Stimulated activated CD4-positive, alpha-beta T cell treated with anti-CD3 and anti-CD28 coated beads, Interleukin-15, amount 100 ng/mL, for 1 hour (primary cell): ENCODE measurements around the gene NHP2.
A peak's percentile ranks its signal among the peaks of the same experiment; 100 is the strongest.
"Not testable (repeated sequence)": the region's sequence is repeated elsewhere in the genome, so short reads cannot be mapped to it uniquely, and the experiment has no call there.

Experiments used
- DNase-seq, 2 donors: peaks; one replicate each; pipeline ENCODE4 v3.0.0-alpha.2; 2020; ENCODE audit warnings: low read depth in 1 of 2, low spot score in 1 of 2

Gene NHP2

DNA sequence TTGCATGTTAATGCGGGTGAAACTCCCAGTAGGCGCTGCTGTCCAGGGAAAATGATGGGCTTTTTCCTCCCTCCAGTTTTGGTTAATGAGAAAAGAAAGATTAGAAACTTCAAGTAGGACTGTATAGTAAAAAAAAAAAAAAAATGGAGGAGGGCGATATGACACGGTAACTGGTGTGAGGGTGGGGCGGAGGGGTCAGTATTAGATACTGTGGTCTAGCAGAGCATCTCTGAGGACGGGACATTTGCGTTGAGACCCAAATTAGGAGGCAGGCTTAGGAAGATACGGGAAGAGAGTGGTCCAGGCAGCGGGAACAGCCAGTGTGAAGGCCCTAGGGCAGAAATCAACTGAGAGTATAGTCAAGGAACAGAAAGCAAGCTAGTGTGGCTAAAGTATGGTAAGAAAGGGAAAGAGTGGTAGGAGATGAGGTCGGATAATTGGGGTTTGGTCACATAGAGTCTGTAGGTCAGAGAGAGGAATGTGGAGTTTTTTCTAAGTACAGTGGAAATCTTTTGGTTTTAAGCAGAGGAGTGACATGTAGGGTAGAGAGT, 22.2 kb downstream of the NHP2 start:
- no peak for DNase-seq

DNA sequence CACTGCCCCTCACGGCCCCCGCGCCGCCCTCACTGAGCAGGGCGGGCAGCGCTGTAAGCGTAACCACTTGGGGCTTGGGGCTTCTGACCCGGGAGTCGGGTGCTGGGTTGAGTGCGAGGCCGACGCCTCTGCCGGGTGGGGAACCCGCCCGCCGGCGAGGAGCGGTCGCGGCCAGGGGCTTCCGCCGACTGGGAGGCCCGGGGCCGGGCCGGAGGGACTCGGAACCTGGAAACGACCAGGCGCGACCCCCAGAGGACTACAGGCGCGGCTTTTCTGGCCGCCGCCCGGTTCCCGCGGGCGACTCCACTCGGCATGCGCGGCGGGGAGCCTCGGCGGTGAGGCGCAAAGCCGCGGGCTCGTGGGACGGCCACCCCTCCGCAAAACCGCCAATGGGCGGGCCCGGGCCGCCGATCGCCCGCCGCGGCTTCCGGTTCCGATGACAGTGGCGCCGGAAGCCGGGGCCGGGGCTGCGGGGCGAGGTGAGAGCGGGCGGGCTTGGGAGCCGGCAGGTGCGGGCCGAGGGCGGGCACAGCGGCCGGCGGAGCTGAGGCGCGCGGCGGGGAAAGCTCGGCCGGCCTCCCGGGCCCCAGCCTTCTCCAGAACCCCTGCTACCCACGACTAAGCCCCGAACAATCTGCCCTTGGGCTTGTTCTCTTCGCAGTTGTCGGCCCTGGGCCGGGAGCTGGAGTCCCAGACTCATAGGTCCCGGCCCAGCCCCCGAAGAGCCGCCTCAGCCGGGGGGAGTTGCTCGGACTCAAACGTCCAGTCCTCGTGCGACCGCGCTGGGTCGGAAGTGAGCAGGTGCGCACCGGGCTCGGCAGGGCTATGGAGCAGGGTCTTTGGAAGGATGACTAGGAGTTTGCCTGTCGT, 22.9 kb downstream of the NHP2 start, which contains the start of gene RMND5B:
RMND5B (plus strand) TSS at position 439 of the 870 bp plus-strand sequence. CDS start 7,106 bp downstream, outside the sequence.
- peak; percentile 71 to 78 for DNase-seq

DNA sequence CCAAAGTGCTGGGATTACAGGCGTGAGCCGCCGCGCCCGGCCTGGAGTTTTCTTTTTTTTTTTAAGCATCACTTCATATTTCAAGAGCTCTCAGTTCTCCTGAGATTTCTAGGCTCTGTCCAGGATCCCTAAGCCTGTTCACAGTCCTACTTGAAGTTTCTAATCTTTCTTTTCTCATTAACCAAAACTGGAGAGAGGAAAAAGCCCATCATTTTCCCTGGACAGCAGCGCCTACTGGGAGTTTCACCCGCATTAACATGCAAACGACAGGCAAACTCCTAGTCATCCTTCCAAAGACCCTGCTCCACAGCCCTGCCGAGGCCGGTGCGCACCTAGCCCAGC, 23.5 kb downstream of the NHP2 start:
- not testable (repeated sequence) for DNase-seq

DNA sequence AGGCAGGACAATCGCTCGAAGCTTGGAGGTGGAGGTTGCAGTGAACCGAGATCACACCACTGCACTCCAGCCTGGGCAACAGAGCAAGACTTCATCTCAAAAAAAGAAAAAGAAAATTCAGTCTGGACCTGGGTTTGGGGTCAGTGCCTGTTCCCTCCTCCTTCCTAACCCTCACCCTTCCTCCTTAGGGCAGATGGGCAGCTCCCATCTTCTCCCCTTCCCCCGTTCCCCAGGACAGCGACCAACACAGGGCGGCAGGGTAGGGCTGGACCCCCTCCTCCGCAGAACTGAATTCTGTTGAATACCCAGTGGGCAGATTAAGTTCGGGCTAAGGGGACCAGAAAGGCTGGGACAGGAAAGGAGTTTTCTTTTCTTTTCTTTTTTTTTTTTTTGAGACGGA, 24.4 kb downstream of the NHP2 start:
- DNase-seq: no peak

DNA sequence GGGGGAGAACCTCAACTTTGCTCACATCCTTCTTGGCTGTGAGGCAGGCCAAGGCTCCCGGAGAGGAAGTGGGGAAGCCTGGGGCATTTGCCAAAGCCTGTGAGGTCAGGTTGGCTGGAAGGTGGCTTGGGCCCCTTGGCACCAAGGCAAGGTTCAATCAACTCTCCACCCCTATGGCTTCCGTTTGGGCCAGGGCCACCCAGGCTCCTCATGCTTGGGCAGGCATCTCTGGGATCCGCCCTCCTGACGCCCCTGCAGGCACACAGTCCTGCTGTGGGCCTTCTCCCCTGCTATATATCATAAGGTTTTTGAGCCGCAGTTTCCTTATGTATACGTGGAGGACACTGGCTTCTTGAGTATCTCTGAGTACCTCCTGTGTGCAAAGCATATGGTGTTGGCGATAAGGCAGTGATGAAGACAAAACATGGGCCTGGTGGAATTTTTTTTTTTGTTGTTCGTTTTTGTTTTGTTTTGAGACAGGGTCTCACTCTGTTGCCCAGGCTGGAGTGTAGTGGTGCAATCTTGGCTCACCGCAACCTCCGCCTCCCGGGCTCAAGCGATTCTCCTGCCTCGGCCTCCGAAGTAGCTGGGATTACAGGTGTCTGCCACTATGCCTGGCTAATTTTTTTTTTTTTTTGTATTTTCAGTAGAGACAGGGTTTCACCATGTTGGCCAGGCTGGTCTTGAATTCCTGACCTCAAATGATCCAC, 26.2 kb downstream of the NHP2 start:
- DNase-seq: not testable (repeated sequence)

DNA sequence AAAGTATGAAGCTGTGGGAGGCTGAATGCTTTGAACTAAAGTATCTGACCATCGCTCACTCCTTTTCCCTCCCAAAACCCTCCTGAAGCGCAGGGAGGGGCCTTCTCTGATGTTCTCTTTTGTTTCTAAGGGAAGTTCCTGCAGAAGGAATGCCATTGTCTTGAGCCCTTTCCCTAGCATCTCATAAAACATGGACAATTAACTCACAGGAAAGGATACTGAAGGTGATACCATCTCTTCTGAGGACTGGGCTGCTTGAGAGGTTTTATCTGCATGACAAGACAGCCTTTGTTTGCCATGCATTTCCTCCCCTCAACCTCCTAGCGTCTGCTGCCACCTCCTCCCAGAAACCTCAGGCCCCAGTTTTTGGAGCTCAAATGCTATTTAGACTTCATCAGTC, 27.1 kb downstream of the NHP2 start:
- DNase-seq: no peak

DNA sequence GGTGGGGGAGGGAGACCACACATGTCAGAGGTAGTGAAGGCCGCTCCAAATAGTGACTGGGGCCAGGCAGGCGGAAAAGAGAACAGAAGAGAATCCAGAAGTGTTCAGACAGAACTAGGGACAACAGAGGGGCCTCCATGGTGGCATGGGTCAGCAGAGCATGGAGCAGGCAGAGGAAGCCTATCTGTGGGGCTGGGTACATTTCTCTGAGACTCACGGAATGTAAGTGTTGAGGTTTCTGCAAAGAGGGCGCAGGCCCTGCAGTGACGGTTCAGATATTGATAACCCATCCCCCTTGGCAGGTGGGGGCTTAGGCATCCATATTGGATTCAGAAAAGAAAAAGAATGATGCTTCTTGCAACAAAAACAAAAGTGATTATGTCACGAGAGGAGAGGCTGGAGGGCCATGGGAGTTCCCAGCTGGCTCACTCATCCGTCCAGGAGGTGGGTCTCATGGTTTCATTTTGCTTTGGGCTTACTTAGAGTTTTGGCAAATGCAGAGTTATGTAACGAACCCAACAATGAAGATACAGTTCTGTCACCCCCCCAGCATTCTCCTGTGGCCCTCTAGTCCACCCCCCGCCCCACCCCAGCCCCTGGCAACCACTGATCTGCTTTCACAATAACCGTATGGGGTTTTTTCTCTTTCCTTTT, 28.3 kb downstream of the NHP2 start:
- DNase-seq: no peak

DNA sequence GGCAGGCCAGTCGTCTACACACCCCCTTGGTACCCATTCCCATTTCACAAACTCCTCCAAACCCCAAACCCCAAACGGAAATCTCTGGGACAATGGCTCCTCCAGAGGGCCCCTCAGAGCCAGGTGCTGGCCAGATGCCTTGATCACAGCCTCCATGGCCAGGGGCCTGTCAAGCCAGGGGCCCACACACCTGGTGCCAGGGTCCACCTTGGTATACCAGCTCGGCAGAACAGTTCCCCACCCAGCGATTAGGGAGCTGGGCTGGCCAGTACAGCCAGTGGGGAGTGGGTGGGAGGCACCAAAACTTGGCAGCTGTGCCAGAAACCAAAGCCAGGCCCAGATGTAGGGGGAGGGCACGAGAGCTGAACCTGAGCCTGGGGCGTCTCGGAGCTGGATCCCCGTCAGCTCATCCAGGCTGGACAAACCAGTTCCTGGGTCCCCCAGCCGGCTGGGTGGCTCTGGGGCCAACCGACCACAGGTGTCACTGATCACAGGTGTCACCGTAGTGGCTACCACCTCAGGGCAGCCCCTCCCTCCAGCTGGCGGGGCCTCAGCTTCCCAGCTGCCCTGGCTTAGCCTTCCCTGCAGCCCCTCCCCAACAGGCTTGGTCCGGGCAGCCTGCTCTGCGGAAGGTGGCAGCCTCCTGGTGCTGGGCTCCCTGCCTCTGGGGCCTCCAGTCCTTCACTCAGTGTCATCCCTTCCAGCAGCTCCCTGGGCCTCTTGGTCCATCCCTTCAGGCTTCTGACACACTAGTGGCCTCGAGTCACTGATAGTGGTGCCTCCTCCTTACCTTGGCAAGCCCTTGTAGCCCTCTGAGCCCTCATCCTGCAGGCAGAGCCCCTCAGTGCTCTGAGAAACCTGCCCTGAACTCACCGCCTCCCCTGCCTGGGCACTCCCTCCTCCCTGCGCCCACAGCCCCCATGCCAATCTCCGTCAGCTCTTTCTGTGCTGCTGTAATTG, 29.4 kb downstream of the NHP2 start:
- DNase-seq: no peak

DNA sequence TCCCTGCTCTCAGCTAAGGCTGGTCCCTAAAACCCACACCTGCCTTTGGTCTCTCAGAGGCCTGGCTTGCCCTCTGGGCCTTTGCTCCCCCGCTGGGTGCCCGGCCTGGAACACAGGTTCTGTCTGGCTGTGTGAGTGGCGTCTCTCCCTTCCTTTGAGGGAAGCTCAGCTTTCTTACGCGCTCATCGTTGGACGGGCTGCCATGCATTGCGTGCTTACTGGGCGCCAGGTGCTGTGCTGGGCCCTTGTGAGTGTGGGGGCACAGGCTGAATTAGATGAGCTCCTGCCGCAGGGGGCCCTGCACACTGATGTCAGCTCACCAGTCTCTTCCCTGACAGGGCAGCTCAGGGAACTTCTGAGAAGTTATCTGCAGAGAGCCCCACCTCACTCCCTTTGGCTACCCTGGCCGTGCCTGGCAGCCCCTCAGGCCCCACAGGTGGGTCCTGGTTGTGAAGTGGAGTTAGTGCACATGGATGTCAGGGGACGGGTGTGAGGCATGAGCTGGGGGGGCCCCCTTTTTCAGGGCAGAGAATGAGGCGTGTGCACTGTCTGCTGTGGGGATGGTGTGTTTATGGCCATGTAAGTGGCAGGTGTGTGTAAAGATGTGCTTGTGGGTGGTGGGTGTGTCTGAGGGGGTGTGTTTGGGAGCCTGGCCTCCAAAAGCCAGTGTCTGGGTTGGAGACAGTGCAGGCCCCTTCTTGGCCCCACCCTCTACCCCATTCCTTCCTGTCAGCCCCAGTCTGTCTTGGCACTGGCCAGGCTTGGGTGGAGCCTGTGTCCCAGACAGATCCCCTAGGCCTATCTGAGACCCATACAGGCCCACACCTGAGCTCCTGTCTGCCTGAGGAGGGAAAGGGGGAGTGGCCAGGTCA, 30.4 kb downstream of the NHP2 start:
- no peak for DNase-seq

DNA sequence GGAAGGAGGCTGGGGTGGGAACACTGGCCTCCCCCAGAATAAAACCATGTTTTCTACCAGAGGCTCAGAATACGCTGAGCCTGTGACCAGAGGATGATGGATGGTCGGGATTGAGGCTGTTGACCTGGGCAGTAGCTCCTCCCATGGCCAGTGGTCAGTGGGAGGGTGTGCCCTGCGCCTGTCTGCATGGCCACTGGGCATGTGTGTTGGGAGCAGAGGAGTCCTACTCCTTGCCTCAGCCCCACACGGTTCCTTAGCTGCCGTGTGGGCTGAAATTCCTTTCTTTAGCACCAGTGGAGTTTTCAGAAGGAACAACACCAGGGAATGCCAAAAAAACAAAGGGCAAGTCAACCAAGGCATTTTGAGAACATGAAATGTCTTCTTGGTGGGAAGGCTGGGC, 31.3 kb downstream of the NHP2 start:
- DNase-seq: no peak

DNA sequence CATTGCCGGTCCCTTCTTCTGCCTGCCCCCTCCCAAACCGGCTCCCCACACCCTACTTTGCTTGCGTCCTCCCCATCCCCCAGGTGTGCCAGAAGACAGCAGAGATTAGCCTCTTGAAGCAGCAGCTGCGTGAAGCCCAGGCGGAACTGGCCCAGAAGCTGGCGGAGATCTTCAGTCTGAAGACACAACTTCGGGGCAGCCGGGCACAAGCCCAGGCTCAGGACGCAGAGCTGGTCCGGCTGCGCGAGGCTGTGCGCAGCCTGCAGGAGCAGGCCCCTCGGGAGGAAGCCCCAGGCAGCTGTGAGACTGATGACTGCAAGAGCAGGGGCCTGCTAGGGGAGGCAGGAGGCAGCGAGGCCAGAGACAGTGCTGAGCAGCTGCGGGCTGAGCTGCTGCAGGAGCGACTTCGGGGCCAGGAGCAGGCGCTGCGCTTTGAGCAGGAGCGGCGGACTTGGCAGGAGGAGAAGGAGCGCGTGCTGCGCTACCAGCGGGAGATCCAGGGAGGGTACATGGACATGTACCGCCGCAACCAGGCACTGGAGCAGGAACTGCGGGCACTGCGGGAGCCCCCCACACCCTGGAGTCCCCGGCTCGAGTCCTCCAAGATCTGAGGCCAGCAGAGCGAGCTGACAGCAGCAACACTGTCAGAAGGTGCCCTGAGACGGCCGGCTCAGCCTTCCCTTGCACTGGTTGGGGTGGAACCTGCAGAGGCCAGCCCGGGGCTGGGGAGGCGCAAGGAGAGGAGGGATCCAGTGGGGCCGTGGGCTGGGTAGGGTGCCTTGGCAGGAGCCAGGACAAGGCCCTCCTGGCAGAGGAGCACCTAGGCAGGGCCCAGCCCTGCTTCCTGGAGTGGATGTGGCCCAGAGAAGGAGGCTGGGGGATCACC, 32.1 kb downstream of the NHP2 start:
- DNase-seq: no peak

DNA sequence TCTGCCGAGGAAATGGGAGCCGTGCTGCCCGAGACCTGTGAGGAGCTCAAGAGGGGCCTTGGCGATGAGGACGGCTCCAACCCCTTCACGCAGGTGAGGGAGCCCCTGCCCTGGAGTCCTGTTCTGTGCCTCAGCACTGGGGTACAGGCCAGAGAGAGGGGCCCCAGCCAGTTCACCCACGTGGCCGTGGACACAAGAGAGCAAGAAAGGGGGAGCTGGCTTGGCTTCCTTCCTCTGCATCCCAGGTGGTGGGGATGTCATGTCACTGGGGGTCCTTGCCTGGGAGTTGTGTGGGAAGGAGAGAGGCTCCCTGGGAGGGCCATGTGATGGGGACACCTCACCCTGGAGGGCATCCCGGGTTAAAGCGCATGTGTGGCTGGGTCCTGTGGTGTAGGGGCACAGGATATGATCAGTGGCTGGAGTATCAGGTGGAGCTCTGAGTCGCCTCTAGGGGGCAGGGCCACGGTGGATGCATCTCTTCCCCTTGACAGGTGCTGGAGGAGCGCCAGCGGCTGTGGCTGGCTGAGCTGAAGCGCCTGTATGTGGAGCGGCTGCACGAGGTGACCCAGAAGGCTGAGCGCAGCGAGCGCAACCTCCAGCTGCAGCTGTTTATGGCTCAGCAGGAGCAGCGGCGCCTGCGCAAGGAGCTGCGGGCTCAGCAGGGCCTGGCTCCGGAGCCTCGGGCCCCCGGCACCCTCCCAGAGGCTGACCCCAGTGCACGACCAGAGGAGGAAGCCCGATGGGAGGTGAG, 32.9 kb downstream of the NHP2 start:
- DNase-seq: peak; percentile 56 to 73

DNA sequence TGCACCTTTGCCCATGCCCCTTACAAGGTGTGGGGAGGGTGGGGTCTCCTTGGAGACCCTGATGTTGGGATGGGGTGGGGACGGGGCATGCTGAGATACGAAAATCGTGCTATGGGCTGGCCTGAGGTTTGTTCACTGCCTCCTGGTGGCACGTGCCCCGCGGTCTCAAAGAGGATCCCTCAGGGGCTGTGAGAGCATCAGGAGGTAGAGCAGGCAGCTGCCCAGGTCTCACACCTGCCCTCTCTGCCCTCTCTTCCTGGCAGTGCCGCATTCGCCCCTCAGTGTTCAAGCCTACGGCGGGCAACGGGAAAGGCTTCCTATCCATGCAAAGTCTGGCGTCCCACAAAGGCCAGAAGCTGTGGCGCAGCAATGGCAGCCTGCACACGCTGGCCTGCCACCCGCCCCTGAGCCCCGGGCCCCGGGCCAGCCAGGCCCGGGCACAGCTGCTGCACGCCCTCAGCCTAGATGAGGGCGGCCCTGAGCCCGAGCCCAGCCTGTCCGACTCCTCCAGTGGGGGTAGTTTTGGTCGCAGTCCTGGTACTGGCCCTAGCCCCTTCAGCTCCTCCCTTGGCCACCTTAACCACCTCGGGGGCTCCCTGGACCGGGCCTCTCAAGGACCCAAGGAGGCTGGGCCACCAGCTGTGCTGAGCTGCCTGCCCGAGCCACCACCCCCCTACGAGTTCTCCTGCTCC, 33.6 kb downstream of the NHP2 start:
- no peak for DNase-seq

DNA sequence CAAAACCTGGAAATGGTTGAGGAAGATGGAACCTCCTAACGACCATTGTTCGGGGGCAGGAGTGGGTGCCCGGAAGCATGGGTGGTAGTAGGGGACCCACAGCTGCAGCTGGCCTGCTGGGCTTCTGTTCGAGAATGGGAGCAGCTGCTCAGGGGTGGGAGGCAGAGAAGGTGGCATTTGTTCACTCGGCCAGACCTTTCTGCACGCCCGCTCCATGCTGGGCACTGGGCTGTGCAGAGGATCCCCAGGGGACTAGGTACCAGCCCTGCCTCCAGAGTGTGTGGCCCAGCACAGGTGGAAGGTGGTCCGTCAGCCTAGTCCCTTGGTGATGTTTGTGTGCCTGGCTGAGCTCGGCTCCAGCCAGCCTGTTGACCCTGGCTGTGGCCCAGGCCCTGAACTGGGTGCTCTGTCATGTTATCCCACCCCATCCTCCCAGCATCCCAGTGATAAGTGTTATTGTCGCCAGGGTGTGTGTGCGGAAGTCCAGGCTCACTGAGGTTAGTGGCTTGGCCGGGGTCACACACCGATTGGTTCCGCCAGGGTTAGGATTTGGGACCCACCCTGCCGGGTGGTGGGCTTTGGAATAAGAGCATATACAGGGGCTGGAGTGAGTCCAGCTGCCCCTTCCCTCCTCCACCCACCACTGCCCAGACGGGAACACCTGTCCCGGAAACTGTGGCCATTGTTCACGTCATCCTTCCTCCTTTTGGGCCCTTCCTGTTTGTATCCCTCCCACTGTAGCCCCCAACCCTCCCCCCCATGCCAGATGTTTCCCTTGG, 35.6 kb downstream of the NHP2 start:
- DNase-seq: no peak

DNA sequence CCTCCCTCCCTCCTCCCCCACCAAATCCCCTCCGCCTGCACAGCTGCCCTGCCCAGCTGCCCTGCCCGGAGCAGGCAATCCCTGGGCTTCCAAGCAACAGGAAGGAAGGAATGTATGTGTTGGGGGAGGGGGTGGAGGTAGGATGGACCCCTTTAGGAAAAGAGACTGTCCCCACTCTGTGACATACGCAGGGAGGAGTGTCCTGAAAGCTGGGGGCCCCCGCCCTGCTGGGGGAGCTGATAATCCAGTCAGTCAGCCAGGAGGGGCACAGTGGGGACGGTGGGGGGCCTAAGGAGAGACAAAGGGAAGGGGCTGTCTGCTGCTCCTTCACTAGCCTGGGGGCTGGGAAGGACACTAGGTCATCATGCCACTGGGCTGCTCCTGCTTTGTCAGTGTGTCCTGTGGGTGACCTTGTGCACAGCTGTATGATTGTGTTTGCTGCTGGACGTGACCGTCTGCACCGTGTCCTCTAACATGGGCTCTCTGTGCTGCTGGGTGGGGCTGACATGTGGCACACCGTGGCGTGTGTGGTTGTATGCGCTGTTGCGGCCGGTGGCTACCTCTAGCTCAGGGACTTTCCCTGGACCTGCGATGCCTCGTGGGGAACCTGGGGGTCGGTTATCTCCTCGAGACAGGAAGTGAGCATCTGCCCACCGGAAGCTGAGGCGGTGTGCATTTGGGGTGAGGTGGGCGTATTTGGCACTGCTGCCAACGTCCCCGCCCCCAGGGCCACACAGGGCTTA, 37.4 kb downstream of the NHP2 start:
- DNase-seq: peak; percentile 26 to 37

DNA sequence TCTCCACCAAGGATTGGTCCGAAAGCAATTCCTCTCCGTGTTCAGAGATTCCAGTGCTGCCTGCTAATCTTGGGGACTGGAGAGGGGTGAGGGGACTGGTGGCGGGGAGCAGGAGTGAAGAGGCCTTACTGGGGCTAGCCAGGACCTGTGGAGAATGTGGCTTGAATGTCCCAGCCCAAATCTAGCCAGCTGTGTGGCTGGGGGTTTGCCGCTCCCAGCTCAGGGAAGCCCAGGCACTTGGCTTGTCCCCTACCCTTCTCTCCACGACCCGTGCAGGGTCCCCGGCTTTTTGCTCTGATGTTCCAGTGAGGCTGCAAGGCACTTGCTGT, 37.9 kb downstream of the NHP2 start:
- DNase-seq: no peak
